Astrocyte of the cerebellum (primary cell): ENCODE measurements around the gene SUGP1.

Experiments
- DNase-seq: peaks from one replicate; pipeline ENCODE4 v3.0.0-alpha.2; 2011; ENCODE audit warnings: low read depth
- H3K4me3 ChIP-seq: 2 replicates; pipeline ENCODE4 v1.5.1; 2011; ENCODE audit warnings: mild to moderate bottlenecking, low read depth, low read length, moderate library complexity
- CTCF ChIP-seq: IDR thresholded peaks from 2 replicates; pipeline ENCODE4 v1.5.1; 2012; ENCODE audit warnings: low read length, low read depth, moderate library complexity, mild to moderate bottlenecking; ENCODE audit errors: missing control alignments
- in situ Hi-C: cut with HindIII; loops from 2 replicates; pipeline ENCODE4 v1.10.0; 2017; ENCODE audit warnings: low sequenced_read_pairs

SUGP1 gene

GRCh38 chr19:19261350-19262189 lies 58.7 kb downstream of the SUGP1 start:
- peak overlapping the region; percentile 10 for H3K4me3 ChIP-seq

DNA sequence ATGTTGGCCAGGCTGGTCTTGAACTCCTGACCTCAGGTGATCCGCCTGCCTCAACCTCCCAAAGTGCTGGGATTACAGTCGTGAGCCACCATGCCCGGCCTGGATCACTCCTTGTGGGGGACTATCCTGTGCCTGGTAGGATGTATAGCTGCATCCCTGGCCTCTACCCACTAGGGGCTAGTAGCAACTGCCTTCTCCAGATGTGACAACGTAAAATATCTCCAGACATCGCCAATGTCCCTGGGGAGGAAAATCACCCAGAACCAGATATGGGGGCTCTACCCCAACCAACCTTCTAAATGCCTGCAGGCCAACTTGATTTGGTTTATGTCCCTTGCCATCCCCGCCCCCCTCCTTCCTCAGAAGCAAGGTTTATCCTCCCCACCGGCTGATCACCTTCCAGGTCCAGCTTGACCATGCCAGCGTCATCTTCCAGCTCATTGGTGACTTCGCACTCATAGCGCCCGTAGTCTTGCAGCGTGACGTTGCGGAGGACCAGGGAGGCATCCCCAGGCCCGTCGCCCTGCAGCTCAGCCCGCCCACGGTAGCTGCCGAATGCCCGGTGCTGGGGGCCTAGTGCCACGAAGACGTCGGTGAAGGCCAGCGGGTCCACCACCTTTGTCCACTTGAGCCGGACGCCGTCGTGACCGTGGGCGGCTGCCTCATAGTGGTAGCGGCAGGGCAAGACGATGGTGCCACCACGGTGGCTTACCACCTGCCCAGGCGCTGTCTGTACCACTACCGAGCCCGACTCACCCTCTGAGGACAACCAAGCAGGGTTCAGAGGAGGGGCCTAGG lies 59.7 kb downstream of the SUGP1 start:
- in situ Hi-C loops, result no loop called here
- TF ChIP-seq CTCF, result no peak
- no peak overlapping the region for H3K4me3 ChIP-seq
- DNase-seq, result no peak

More at GRCh38 chr19:19261350-19262189, 58.7 kb downstream of the SUGP1 start:
- in situ Hi-C loops, result no loop called here
- TF ChIP-seq CTCF, result no peak
- no peak for DNase-seq

- in situ Hi-C loops, result no loop called here
- no peak for DNase-seq
- no peak for TF ChIP-seq CTCF
- no peak overlapping the region for H3K4me3 ChIP-seq
Measured at GRCh38 chr19:19259741-19260140, 60.6 kb downstream of the SUGP1 start.

DNA sequence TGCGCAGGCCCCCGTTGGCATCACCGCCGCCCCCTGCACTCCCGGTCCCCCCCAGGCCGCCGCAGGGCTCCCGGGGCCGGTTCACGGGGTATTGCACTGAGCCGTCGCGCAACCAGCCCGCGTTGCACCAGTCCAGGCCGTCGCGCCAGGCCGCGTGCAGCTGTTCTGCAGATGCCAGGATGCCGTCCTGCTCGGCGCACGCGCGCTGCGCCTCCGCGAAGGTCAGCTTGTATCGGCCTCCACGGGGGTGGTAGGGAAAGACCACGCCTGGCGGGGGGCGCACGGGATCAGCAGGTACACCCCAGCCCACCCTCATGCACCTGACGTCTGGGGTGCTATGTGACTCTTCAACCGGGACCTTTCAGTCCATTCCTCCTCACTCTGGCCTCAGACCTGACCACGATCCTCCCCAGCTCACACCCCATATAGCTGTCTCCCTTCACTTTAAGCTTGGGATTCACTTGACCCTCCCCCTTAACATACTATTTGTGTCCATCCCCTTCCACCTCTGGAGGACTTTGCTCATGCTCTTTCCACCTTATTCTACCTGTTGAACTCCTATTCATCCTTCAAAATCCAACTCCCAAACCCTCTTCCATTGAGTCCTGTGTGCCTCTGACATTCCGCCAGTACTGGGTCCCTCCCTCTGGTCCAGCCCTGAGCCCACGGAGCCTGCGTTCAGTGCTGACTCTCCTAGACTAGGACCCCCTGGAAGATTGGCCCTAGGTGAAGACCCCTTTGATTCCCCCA lies 61.5 kb downstream of the SUGP1 start:
- in situ Hi-C loops, result no loop called here
- H3K4me3 ChIP-seq, result no peak overlapping the region

DNA sequence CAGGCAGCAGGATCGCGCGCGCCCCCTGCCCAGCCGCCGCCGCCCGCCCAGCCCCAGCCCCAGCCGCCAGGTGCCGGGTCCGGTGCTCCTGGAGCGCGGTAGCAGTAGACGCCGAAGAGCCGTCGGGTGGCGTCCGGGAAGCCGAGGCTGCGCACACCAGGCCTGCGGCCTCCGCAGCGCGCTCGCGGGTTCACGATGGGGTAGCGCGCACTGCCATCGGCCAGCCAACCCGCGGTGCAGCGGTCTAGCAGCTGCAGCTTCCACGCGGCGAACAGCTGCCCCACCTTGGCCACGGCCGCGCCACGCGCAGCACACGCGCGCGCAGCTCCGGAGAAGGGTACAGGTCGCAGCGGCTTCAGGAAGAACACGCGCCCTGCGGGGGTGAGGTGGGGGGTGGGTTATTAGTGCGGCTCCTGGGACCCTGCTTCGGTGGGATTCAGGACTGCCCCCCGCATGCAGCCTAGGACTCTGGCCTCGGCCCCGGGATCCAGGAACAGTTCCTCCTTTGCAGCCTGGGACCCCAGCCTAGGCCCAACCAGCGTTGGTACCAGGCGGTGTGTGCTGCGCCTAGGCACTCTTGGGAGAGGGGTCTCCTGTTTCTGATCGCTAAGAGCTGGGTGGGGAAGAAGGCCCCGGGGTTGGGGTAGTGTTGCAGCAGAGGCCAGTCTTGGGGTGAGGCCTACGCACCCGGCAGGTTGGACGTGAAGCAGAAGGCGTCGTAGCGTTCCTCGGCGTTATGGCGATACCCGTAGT lies 62.3 kb downstream of the SUGP1 start:
- no peak for DNase-seq
- H3K4me3 ChIP-seq, result no peak overlapping the region
- in situ Hi-C loops, result no loop called here
- TF ChIP-seq CTCF, result no peak

More for the DNA sequence above, 61.5 kb downstream of the SUGP1 start:
- no peak for TF ChIP-seq CTCF
- DNase-seq, result no peak

DNA sequence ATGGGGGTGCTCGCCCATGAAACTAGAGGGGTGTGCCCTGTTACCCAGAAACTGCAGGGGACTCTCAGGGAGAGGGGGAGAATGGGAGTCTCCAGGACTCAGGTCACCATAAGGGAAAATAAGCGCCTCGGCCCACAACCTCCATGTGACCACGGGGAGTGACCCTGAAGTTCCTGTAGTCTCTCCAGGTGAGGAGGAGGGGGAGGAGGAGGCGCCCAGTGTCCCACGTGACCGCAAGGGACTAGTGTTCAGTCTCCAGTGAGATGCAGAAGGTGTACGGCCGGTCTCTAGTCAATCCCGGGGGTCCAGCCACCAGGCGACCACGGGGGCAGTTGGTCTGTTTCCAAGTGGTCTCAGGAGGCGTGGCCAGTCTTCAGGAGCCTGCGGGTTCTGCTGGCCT lies 63.2 kb downstream of the SUGP1 start:
- in situ Hi-C loops, result no loop called here
- no peak for TF ChIP-seq CTCF
- H3K4me3 ChIP-seq, result no peak overlapping the region
- no peak for DNase-seq
